ENCODE results near the gene NINJ2.

Gene NINJ2

GRCh38 chr12:565589-566105 is 97.6 kb downstream of the NINJ2 start:
- TF ChIP-seq CTCF (IDR thresholded peaks at IDR 0.05; ENCODE audit: low read depth, low read length) (no peak), EZH2phosphoT487 (IDR thresholded peaks at IDR 0.05; ENCODE audit: low read depth) (no peak)
- H3K4me1 ChIP-seq (ENCODE audit: low read length) = peaks cover 4% of the 10 kb centered on the region
- no peak overlapping the region for H3K9ac ChIP-seq (ENCODE audit: low read length)
- no peak overlapping the region for H3K4me2 ChIP-seq (ENCODE audit: low read length)
- peaks cover under 1% of the 10 kb centered on the region; the same call in 1 of the 2 replicates for H3K27me3 ChIP-seq (ENCODE audit: low read depth, low read length)
- H2AFZ ChIP-seq (ENCODE audit: low read depth, low read length) = no peak overlapping the region
- H3K9me3 ChIP-seq (ENCODE audit: insufficient read depth, low read length) = no peaks in the 10 kb centered on the region
- no peaks in the 10 kb centered on the region for H3K79me2 ChIP-seq (ENCODE audit: low read length)
- no peaks in the 10 kb centered on the region for H3K36me3 ChIP-seq (replicated peaks; ENCODE audit: low read depth, low read length)
- H3K4me3 ChIP-seq (ENCODE audit: low read length) = no peak overlapping the region
- no peaks in the 10 kb centered on the region for H4K20me1 ChIP-seq (ENCODE audit: insufficient read depth, low read length)
- no peak overlapping the region for H3K27ac ChIP-seq (ENCODE audit: low read length)

DNA sequence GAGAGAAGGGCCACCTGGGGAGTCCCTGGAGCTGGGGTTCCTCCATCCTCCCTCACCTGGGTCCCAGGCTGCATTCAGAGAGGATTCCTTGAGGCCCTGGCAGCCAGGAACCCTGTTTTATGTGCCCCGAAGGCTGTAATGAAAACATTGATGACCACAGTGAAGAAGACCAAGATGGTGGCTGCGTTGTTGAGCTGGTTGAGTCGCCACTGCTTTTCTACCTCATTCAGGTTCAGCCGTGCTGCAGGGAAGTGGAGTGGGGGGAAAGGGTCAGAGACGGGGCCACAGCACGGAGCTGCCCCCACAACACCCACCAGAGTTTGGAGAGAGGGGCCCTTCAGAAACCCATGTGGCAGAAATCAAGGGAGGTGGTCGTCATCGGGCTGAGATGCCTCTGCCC is 98.1 kb downstream of the NINJ2 start:
- Histone ChIP-seq H3K27me3 (ENCODE audit: low read depth, low read length) (peaks cover 5% of the 10 kb centered on the region; the same call in 1 of the 2 replicates), H3K4me1 (ENCODE audit: low read length) (peaks cover 4% of the 10 kb centered on the region), H3K36me3 (replicated peaks; ENCODE audit: low read depth, low read length) (no peaks in the 10 kb centered on the region), H3K4me3 (ENCODE audit: low read length) (no peak overlapping the region), H3K9ac (ENCODE audit: low read length) (no peak overlapping the region), H3K4me2 (ENCODE audit: low read length) (no peak overlapping the region), H2AFZ (ENCODE audit: low read depth, low read length) (no peak overlapping the region), H3K79me2 (ENCODE audit: low read length) (no peaks in the 10 kb centered on the region), H3K9me3 (ENCODE audit: insufficient read depth, low read length) (no peaks in the 10 kb centered on the region), H3K27ac (ENCODE audit: low read length) (no peak overlapping the region), H4K20me1 (ENCODE audit: insufficient read depth, low read length) (no peaks in the 10 kb centered on the region)
- TF ChIP-seq EZH2phosphoT487 (IDR thresholded peaks at IDR 0.05; ENCODE audit: low read depth) = no peak
- no peak for TF ChIP-seq CTCF (IDR thresholded peaks at IDR 0.05; ENCODE audit: low read depth, low read length)

- Histone ChIP-seq H2AFZ (ENCODE audit: low read depth, low read length) (no peak overlapping the region), H3K36me3 (replicated peaks; ENCODE audit: low read depth, low read length) (no peaks in the 10 kb centered on the region), H3K27me3 (ENCODE audit: low read depth, low read length) (peaks cover 13% of the 10 kb centered on the region; the same call in 1 of the 2 replicates), H4K20me1 (ENCODE audit: insufficient read depth, low read length) (no peaks in the 10 kb centered on the region), H3K9me3 (ENCODE audit: insufficient read depth, low read length) (no peaks in the 10 kb centered on the region), H3K4me2 (ENCODE audit: low read length) (no peak overlapping the region), H3K27ac (ENCODE audit: low read length) (no peak overlapping the region), H3K79me2 (ENCODE audit: low read length) (no peaks in the 10 kb centered on the region), H3K4me3 (ENCODE audit: low read length) (no peak overlapping the region), H3K9ac (ENCODE audit: low read length) (no peak overlapping the region), H3K4me1 (ENCODE audit: low read length) (no peaks in the 10 kb centered on the region)
- no peak for TF ChIP-seq EZH2phosphoT487 (IDR thresholded peaks at IDR 0.05; ENCODE audit: low read depth)
- TF ChIP-seq CTCF (IDR thresholded peaks at IDR 0.05; ENCODE audit: low read depth, low read length) = no peak
Observed at GRCh38 chr12:563787-564298, 99.4 kb downstream of the NINJ2 start.

DNA sequence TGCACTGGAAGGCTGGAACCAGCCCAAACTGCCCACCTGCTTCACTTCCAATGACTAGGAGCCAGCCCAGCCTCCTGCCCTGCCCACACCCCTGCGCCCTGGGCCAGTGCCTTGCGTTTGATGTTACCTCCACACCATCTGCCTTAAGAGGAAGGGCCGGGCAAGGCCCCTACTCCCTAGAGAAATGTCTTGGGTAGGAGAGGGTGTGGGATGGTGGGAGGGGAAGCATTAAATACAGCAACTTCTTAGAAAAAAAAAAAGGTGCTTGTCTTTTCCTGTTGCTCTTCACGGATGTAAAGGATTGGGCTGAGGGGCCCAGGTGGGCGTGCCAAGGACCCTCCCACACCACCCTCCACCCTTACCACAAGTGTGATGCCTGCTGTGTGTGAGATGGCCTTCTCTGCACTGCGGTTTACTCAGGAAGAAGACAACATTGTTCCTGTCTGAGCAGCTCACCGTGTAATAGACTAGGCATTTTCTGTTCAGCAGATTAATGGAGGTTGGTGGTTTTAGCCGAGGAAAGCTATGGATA is 99.9 kb downstream of the NINJ2 start:
- H4K20me1 ChIP-seq (ENCODE audit: insufficient read depth, low read length) = no peaks in the 10 kb centered on the region
- H3K9me3 ChIP-seq (ENCODE audit: insufficient read depth, low read length) = no peaks in the 10 kb centered on the region
- no peak for TF ChIP-seq CTCF (IDR thresholded peaks at IDR 0.05; ENCODE audit: low read depth, low read length)
- no peak for TF ChIP-seq EZH2phosphoT487 (IDR thresholded peaks at IDR 0.05; ENCODE audit: low read depth)
- no peak overlapping the region for H3K4me3 ChIP-seq (ENCODE audit: low read length)
- H3K27me3 ChIP-seq (ENCODE audit: low read depth, low read length) = peaks cover 13% of the 10 kb centered on the region; the same call in 1 of the 2 replicates
- H2AFZ ChIP-seq (ENCODE audit: low read depth, low read length) = no peak overlapping the region
- H3K36me3 ChIP-seq (replicated peaks; ENCODE audit: low read depth, low read length) = no peaks in the 10 kb centered on the region
- no peak overlapping the region for H3K4me2 ChIP-seq (ENCODE audit: low read length)
- H3K4me1 ChIP-seq (ENCODE audit: low read length) = no peaks in the 10 kb centered on the region
- H3K27ac ChIP-seq (ENCODE audit: low read length) = no peak overlapping the region
- H3K79me2 ChIP-seq (ENCODE audit: low read length) = no peaks in the 10 kb centered on the region
- no peak overlapping the region for H3K9ac ChIP-seq (ENCODE audit: low read length)

Data from OCI-LY3 (cell line).